H1 (cell line): ENCODE results near the gene OPCML. TPM values are rescaled to one million over a fixed set of nuclear protein-coding genes. Genes with fewer than 3 reads are reported as not detected.

Experiments
- CTCF ChIA-PET: fragments of 300-600 bp; sonication (Branson Sonifier 250); formaldehyde crosslinking; loops from one replicate; lab custom pipeline; 2021; ENCODE audit not compliant: partially characterized antibody; lab: Charles Lee
- POLR2A ChIA-PET: fragments of 300-600 bp; sonication (Branson Sonifier 250); formaldehyde crosslinking; loops from one replicate; lab custom pipeline; 2021; ENCODE audit warnings: inconsistent platforms; ENCODE audit not compliant: partially characterized antibody; lab: Charles Lee
- DNase-seq, 2 experiments: peaks; one replicate each; pipeline versions ENCODE4 v3.0.0 to v3.0.0-alpha.2; 2010 to 2022; ENCODE audit warnings: low spot score in 2 of 2, low read depth in 1 of 2, mixed read lengths in 1 of 2
- FAIRE-seq: peaks from 2 replicates; lab custom pipeline; 2011; peaks lifted over from hg19 to GRCh38; lab: Jason Lieb, UNC
- H2AFZ ChIP-seq: 2 replicates; pipeline ENCODE4 v1.8.1; 2012; ENCODE audit warnings: low read length, inconsistent platforms
- H2AK5ac ChIP-seq: 2 replicates; pipeline ENCODE4 v1.6.1; 2013; ENCODE audit warnings: low read depth, low read length
- H2BK120ac ChIP-seq: replicated peaks from 2 replicates; pipeline ENCODE3; 2013; ENCODE audit warnings: low read depth, low read length, inconsistent platforms
- H2BK12ac ChIP-seq: 2 replicates; pipeline ENCODE4 v1.6.1; 2013; ENCODE audit warnings: low read depth, low read length
- H2BK15ac ChIP-seq: 2 replicates; pipeline ENCODE4 v1.6.1; 2013; ENCODE audit warnings: low read length
- H2BK20ac ChIP-seq: 2 replicates; pipeline ENCODE4 v1.6.1; 2013; ENCODE audit warnings: low read length
- H2BK5ac ChIP-seq: 2 replicates; pipeline ENCODE4 v1.6.1; 2013; ENCODE audit warnings: low read depth, low read length
- H3K14ac ChIP-seq: 2 replicates; pipeline ENCODE4 v1.6.1; 2013; ENCODE audit warnings: inconsistent platforms; ENCODE audit not compliant: insufficient read length
- H3K18ac ChIP-seq: 2 replicates; pipeline ENCODE4 v1.6.1; 2013; ENCODE audit warnings: low read length; ENCODE audit errors: extremely low read depth
- H3K23ac ChIP-seq: 2 replicates; pipeline ENCODE4 v1.6.1; 2013; ENCODE audit warnings: inconsistent platforms; ENCODE audit not compliant: insufficient read length
- H3K23me2 ChIP-seq: 2 replicates; pipeline ENCODE4 v1.6.1; 2013; ENCODE audit warnings: low read depth, low read length
- H3K27ac ChIP-seq: 2 replicates; pipeline ENCODE4 v1.6.1; 2011; ENCODE audit warnings: low read depth, low read length, inconsistent platforms
- H3K27me3 ChIP-seq, 4 experiments: replicated peaks in 1 of 4; 1 replicate in 1 of 4; 2 replicates in 3 of 4; pipeline versions ENCODE4 v1.6.1 to v1.8.1; 2011 to 2013; ENCODE audit warnings: low read length in 3 of 4, mild to moderate bottlenecking in 3 of 4, inconsistent platforms in 2 of 4, mixed read lengths in 2 of 4, moderate library complexity in 1 of 4; ENCODE audit not compliant: control insufficient read depth in 3 of 4, insufficient read depth in 3 of 4; ENCODE audit errors: extremely low read depth in 1 of 4
- H3K36me3 ChIP-seq, 4 experiments: 2 replicates each; pipeline versions ENCODE4 v1.6.1 to v1.8.1; 2011 to 2013; ENCODE audit warnings: mild to moderate bottlenecking in 4 of 4, low read length in 3 of 4, moderate library complexity in 2 of 4, control low read depth in 1 of 4, inconsistent platforms in 1 of 4; ENCODE audit not compliant: insufficient read depth in 4 of 4, control insufficient read depth in 2 of 4
- H3K4ac ChIP-seq: replicated peaks from 2 replicates; pipeline ENCODE3; 2013; ENCODE audit warnings: low read length, low read depth, mixed read lengths, inconsistent platforms; ENCODE audit not compliant: insufficient read length
- H3K4me1 ChIP-seq, 4 experiments: replicated peaks in 1 of 4; 1 replicate in 1 of 4; 2 replicates in 3 of 4; pipeline versions ENCODE4 v1.6.1 to v1.8.1; 2011 to 2013; ENCODE audit warnings: low read length in 3 of 4, inconsistent platforms in 2 of 4, mixed read lengths in 1 of 4; ENCODE audit not compliant: insufficient read depth in 4 of 4, control insufficient read depth in 3 of 4
- H3K4me2 ChIP-seq, 2 experiments: 2 replicates each; pipeline versions ENCODE4 v1.6.1 to v1.8.1; 2011 to 2013; ENCODE audit warnings: low read depth in 2 of 2, low read length in 2 of 2, control low read depth in 1 of 2, inconsistent platforms in 1 of 2, mild to moderate bottlenecking in 1 of 2; ENCODE audit not compliant: insufficient read depth in 1 of 2
- H3K4me3 ChIP-seq, 4 experiments: fragments of 200-600, 300-600 bp in 1 of 4; sonication (generic), shearing (Covaris generic), sonication (Bioruptor Twin) in 1 of 4; 2 replicates each; pipeline versions ENCODE4 v1.5.1 to v1.8.1; 2011 to 2016; ENCODE audit warnings: low read length in 4 of 4, low read depth in 3 of 4, control low read depth in 2 of 4, inconsistent platforms in 2 of 4, mild to moderate bottlenecking in 2 of 4, mixed read lengths in 1 of 4, moderate library complexity in 1 of 4; ENCODE audit not compliant: insufficient read depth in 2 of 4; ENCODE audit errors: extremely low read depth in 1 of 4
- H3K56ac ChIP-seq: replicated peaks from 2 replicates; pipeline ENCODE3; 2013; ENCODE audit warnings: low read depth, mild to moderate bottlenecking, mixed read lengths, low read length, inconsistent platforms; ENCODE audit not compliant: insufficient read length
- H3K79me1 ChIP-seq: 2 replicates; pipeline ENCODE4 v1.6.1; 2013; ENCODE audit warnings: low read depth, low read length, control low read depth
- H3K79me2 ChIP-seq, 2 experiments: 2 replicates each; pipeline versions ENCODE4 v1.6.1 to v1.8.1; 2012 to 2013; ENCODE audit warnings: low read length in 2 of 2, mild to moderate bottlenecking in 2 of 2, inconsistent platforms in 1 of 2; ENCODE audit not compliant: insufficient read depth in 2 of 2, control insufficient read depth in 1 of 2
- H3K9ac ChIP-seq, 4 experiments: replicated peaks in 1 of 4; 1 replicate in 1 of 4; 2 replicates in 3 of 4; pipeline versions ENCODE4 v1.6.1 to v1.8.1; 2011 to 2013; ENCODE audit warnings: low read depth in 3 of 4, low read length in 3 of 4, control low read depth in 2 of 4, mild to moderate bottlenecking in 2 of 4, moderate library complexity in 2 of 4, inconsistent platforms in 1 of 4; ENCODE audit errors: extremely low read depth in 1 of 4
- H3K9me3 ChIP-seq, 2 experiments: 2 replicates each; pipeline versions ENCODE4 v1.6.1 to v1.8.1; 2012 to 2013; ENCODE audit warnings: mild to moderate bottlenecking in 2 of 2, moderate library complexity in 2 of 2, control low read depth in 1 of 2, inconsistent platforms in 1 of 2, low read depth in 1 of 2, low read length in 1 of 2, mixed read lengths in 1 of 2; ENCODE audit not compliant: insufficient read depth in 2 of 2
- H4K20me1 ChIP-seq, 2 experiments: replicated peaks in 1 of 2; 2 replicates each; pipeline versions ENCODE3 to v1.8.1; 2011 to 2013; ENCODE audit warnings: inconsistent platforms in 2 of 2, low read length in 2 of 2, mild to moderate bottlenecking in 1 of 2; ENCODE audit not compliant: insufficient read depth in 2 of 2, control insufficient read depth in 1 of 2
- H4K5ac ChIP-seq: 2 replicates; pipeline ENCODE4 v1.6.1; 2013; ENCODE audit warnings: low read length, low read depth, mixed read lengths, inconsistent platforms; ENCODE audit not compliant: insufficient read length
- H4K8ac ChIP-seq: 2 replicates; pipeline ENCODE4 v1.8.0; 2013; ENCODE audit warnings: mild to moderate bottlenecking, moderate library complexity, low read length, inconsistent platforms; ENCODE audit not compliant: insufficient read depth; ENCODE audit errors: extremely low read depth
- H4K91ac ChIP-seq: replicated peaks from 2 replicates; pipeline ENCODE3; 2013; ENCODE audit warnings: low read length, mixed read lengths, inconsistent platforms; ENCODE audit not compliant: insufficient read length
- BRCA1 ChIP-seq: IDR thresholded peaks from 2 replicates; pipeline ENCODE4 v1.6.1; 2012; ENCODE audit warnings: low read depth, low read length, improper control_type of control experiment
- CBX5 ChIP-seq: fragments of 300-800, 300-1000 bp; sonication (generic); IDR thresholded peaks from 2 replicates; pipeline ENCODE4 v1.7.1; 2016; ENCODE audit warnings: antibody characterized with exemption, low read length, low read depth
- CREB1 ChIP-seq: IDR thresholded peaks from 2 replicates; pipeline ENCODE4 v1.6.1; 2012; ENCODE audit warnings: inconsistent platforms
- CTBP2 ChIP-seq: IDR thresholded peaks from 2 replicates; pipeline ENCODE4 v1.7.0; 2011; ENCODE audit warnings: borderline replicate concordance, mild to moderate bottlenecking, moderate library complexity, mixed read lengths, low read length; ENCODE audit not compliant: insufficient read depth, insufficient read length
- CTCF ChIP-seq, 3 experiments: IDR thresholded peaks; 1 replicate in 2 of 3; 2 replicates in 1 of 3; pipeline versions ENCODE4 v1.5.1 to v1.6.1; 2011; ENCODE audit warnings: low read length in 3 of 3, mild to moderate bottlenecking in 3 of 3, inconsistent platforms in 2 of 3, low read depth in 1 of 3, moderate library complexity in 1 of 3; ENCODE audit not compliant: insufficient read depth in 1 of 3; ENCODE audit errors: control extremely low read depth in 1 of 3
- EGR1 ChIP-seq: IDR thresholded peaks from 2 replicates; pipeline ENCODE4 v1.6.1; 2011; ENCODE audit warnings: low read depth, low read length, borderline replicate concordance
- EZH2 ChIP-seq: fragments of 200-600 bp; sonication (generic); IDR thresholded peaks from 2 replicates; pipeline ENCODE4 v1.7.1; 2012; ENCODE audit warnings: low read depth, mild to moderate bottlenecking, moderate library complexity, low read length, inconsistent platforms; ENCODE audit not compliant: severe bottlenecking
- MAX ChIP-seq: IDR thresholded peaks from 2 replicates; pipeline ENCODE4 v1.6.1; 2012; ENCODE audit warnings: inconsistent platforms
- SP2 ChIP-seq: IDR thresholded peaks from 2 replicates; pipeline ENCODE4 v1.6.1; 2012; ENCODE audit warnings: mild to moderate bottlenecking, low read length, inconsistent platforms
- SRF ChIP-seq: IDR thresholded peaks from 2 replicates; pipeline ENCODE4 v1.6.1; 2011; ENCODE audit warnings: mild to moderate bottlenecking, low read depth, low read length, moderate library complexity
- ZNF274 ChIP-seq: IDR thresholded peaks from 2 replicates; pipeline ENCODE4 v1.7.0; 2012; ENCODE audit warnings: low read length, borderline replicate concordance; ENCODE audit errors: extremely low read depth
- WGBS, 2 experiments: shearing (Covaris generic) in 1 of 2; methylation state at CpG; one replicate each; pipeline versions ENCODE4 v1.1.6 to v1.1.7; 2013 to 2015; ENCODE audit warnings: low lambda C conversion rate in 2 of 2, mixed read lengths in 2 of 2, inconsistent platforms in 1 of 2, low coverage in 1 of 2, missing lambda C conversion rate in 1 of 2; ENCODE audit not compliant: insufficient replicate concordance in 2 of 2, insufficient coverage in 1 of 2, insufficient read length in 1 of 2; ENCODE audit errors: extremely low coverage in 1 of 2, missing lambda C conversion rate in 1 of 2; 5-methylcytosine and 5-hydroxymethylcytosine counted together
- polyA plus RNA-seq, 7 experiments: library from polyadenylated mRNA; depleted of rRNA in 3 of 7; stranded (reverse) in 5 of 7; unstranded in 2 of 7; fragments of >200 nt in 5 of 7; fragments of 200-250 nt in 2 of 7; gene quantifications; 1 replicate in 5 of 7; 2 replicates in 1 of 7; 4 replicates in 1 of 7; pipeline versions ENCODE4 v1.2.1 to v1.2.3, GENCODE V29; 2011 to 2013; ENCODE audit warnings: missing spikeins in 2 of 7, mixed read lengths in 2 of 7
- total RNA-seq: library from RNA; stranded (reverse); fragmentation: NEBNext Ultra II Directional; extraction: Animal tissue kit (Norgen Biotek cat#: 25700); gene quantifications from 2 replicates; pipeline ENCODE4 v1.2.1, GENCODE V29; 2021

OPCML gene
- total and polyA plus RNA-seq, 2 of the 8 experiments (the other 6 are each of a cell fraction or from before 2014, with no cell fraction given), result 2.3 to 3.1 TPM

- no peak overlapping the region for H3K4me3 ChIP-seq
- no peaks in the 10 kb centered on the region for H3K36me3 ChIP-seq
- H3K79me1 ChIP-seq, result no peaks in the 10 kb centered on the region
- H3K56ac ChIP-seq, result no peak overlapping the region
- no peak overlapping the region for H3K4me2 ChIP-seq
- H4K20me1 ChIP-seq, result no peaks in the 10 kb centered on the region
- ChIA-PET CTCF (interaction anchor here (1.3 kb wide), 1 partner anchor 297 kb away, joined by 4 read pairs; no protein-coding TSS in a partner anchor), POLR2A (interaction anchor here (0.6 kb wide), 1 partner anchor 1431 kb away, joined by 3 read pairs; no protein-coding TSS in a partner anchor)
- no peaks in the 10 kb centered on the region for H3K9me3 ChIP-seq
- H3K9ac ChIP-seq, result no peak overlapping the region
- no peak overlapping the region for H4K5ac ChIP-seq
- H3K79me2 ChIP-seq, result no peaks in the 10 kb centered on the region
- H3K27me3 ChIP-seq, result no peaks in the 10 kb centered on the region
- no peak overlapping the region for H2BK120ac ChIP-seq
- H2BK5ac ChIP-seq, result no peak overlapping the region
- no peak overlapping the region for H3K14ac ChIP-seq
- DNase-seq (no peak), FAIRE-seq (no peak)
- no peak overlapping the region for H2BK12ac ChIP-seq
- H3K18ac ChIP-seq, result no peak overlapping the region
- H2BK15ac ChIP-seq, result no peak overlapping the region
- no peak overlapping the region for H4K8ac ChIP-seq
- H2BK20ac ChIP-seq, result no peak overlapping the region
- H3K4ac ChIP-seq, result no peak overlapping the region
- WGBS, 2 experiments, result 81% methylated on average over 2 of the region's 2 CpGs; no CpG with 5 or more reads in 1 of the 2 experiments
- peaks cover 1% of the 10 kb centered on the region; the same call in 1 of the 2 replicates for H3K23me2 ChIP-seq
- peaks cover 0 to 5% (median 2%) of the 10 kb centered on the region in 4 experiments; a peak in 4 of 7 replicates for H3K4me1 ChIP-seq
- H3K27ac ChIP-seq, result no peak overlapping the region
- no peak overlapping the region for H3K23ac ChIP-seq
- no peak overlapping the region for H2AK5ac ChIP-seq
- no peak overlapping the region for H4K91ac ChIP-seq
- H2AFZ ChIP-seq, result no peak overlapping the region
- TF ChIP-seq CTBP2 (no peak), SRF (no peak), MAX (no peak), EZH2 (no peak), EGR1 (no peak), BRCA1 (no peak), CTCF (IDR thresholded peaks at IDR 0.05; ENCODE audit: control extremely low read depth in 1 of 3, insufficient read depth in 1 of 3, low read depth in 1 of 3, low read length in 3 of 3) (no peak), CREB1 (no peak), CBX5 (no peak), SP2 (no peak), ZNF274 (no peak)
Observed at GRCh38 chr11:132646890-132647289, 885.4 kb downstream of the OPCML start.
